Astrocyte (in vitro differentiated cells and primary cell): Measurements from ENCODE around the gene FAM222A.

Source experiments
- CTCF ChIP-seq: IDR thresholded peaks from 2 replicates; pipeline ENCODE4 v1.5.1; 2011; ENCODE audit warnings: low read depth, mild to moderate bottlenecking, inconsistent platforms, low read length, moderate library complexity; ENCODE audit not compliant: insufficient read depth
- EZH2 ChIP-seq: IDR thresholded peaks from 2 replicates; pipeline ENCODE4 v1.6.1; 2012; ENCODE audit warnings: mild to moderate bottlenecking, low read length, inconsistent platforms; ENCODE audit not compliant: insufficient read depth

- TF ChIP-seq EZH2 (no peak), CTCF (no peak)
Observed at GRCh38 chr12:109760930-109761921, 47.6 kb downstream of the FAM222A start.
